Prostate gland (tissue), 2 donors: ENCODE measurements around the gene SCMH1. TPM values are rescaled to one million over a fixed set of nuclear protein-coding genes. Genes with fewer than 3 reads are reported as not detected.

Experiments used
- DNase-seq: peaks from one replicate; pipeline ENCODE4 v3.0.0-alpha.2; 2019; ENCODE audit warnings: low spot score
- H3K27ac ChIP-seq, 2 donors: fragments of 200-600 bp; sonication (generic); 2 replicates each; pipeline ENCODE4 v1.5.1; 2017 to 2019
- H3K27me3 ChIP-seq: fragments of 200-600 bp; sonication (generic); replicated peaks from 2 replicates; pipeline ENCODE4 v1.5.1; 2019; ENCODE audit not compliant: insufficient read depth
- H3K36me3 ChIP-seq, 2 donors: fragments of 200-600 bp; sonication (generic); 1 replicate in 1 of 2; 2 replicates in 1 of 2; pipeline versions ENCODE4 v1.5.1 to v1.8.1; 2017 to 2019
- H3K4me1 ChIP-seq: fragments of 200-600 bp; sonication (generic); replicated peaks from 2 replicates; pipeline ENCODE4 v1.5.1; 2019
- H3K4me3 ChIP-seq, 2 donors: fragments of 200-600 bp; sonication (generic); 2 replicates each; pipeline ENCODE4 v1.5.1; 2017 to 2019
- H3K9me3 ChIP-seq: fragments of 200-600 bp; sonication (generic); 2 replicates; pipeline ENCODE4 v1.5.1; 2017
- CTCF ChIP-seq, 4 experiments: fragments of 200-600 bp in 2 of 4; fragments of 450-650 bp in 2 of 4; sonication (generic) in 2 of 4; IDR thresholded peaks; 1 replicate in 3 of 4; 2 replicates in 1 of 4; pipeline ENCODE4 v1.5.1; 2016 to 2019; ENCODE audit warnings: antibody characterized with exemption in 4 of 4, mild to moderate bottlenecking in 2 of 4, moderate library complexity in 2 of 4
- POLR2A ChIP-seq: fragments of 450-650 bp; IDR thresholded peaks from one replicate; pipeline ENCODE4 v1.6.1; 2016; ENCODE audit warnings: antibody characterized with exemption, mild to moderate bottlenecking
- POLR2AphosphoS5 ChIP-seq: sonication (generic); formaldehyde crosslinking; IDR thresholded peaks from one replicate; pipeline ENCODE4 v1.6.1; 2017; ENCODE audit warnings: antibody characterized with exemption
- WGBS: methylation state at CpG from one replicate; pipeline ENCODE4 v1.1.5; 2018; 5-methylcytosine and 5-hydroxymethylcytosine counted together
- intact Hi-C: fragments of 100-400 bp; cut with DNase I; formaldehyde crosslinking; loops from one replicate; pipeline ENCODE4 v1.14.2; 2022
- total RNA-seq, 2 donors: library from RNA; depleted of rRNA; stranded (reverse); fragments of >200 nt; gene quantifications; one replicate each; pipeline ENCODE4 v1.1.0, GENCODE V29; 2016

The SCMH1 gene
- total RNA-seq, 2 donors from 2014 or later, result 49.0 to 62.7 TPM

GRCh38 chr1:41280202-41281032, 38.3 kb upstream of the SCMH1 start:
- H3K27me3 ChIP-seq, result no peaks in the 10 kb centered on the region
- intact Hi-C loops, result loop anchor here (5.0 kb wide), 1 partner anchor 137 kb away; no protein-coding TSS in a partner anchor

GRCh38 chr1:41278076-41278475, 36.0 kb upstream of the SCMH1 start:
- no peaks in the 10 kb centered on the region for H3K27me3 ChIP-seq
- H3K4me3 ChIP-seq, result no peak overlapping the region
- intact Hi-C loops, result no loop called here
- H3K4me1 ChIP-seq, result no peaks in the 10 kb centered on the region
- 87% methylated on average over 3 of the region's 3 CpGs for WGBS
- DNase-seq, result no peak
- H3K36me3 ChIP-seq, result no peaks in the 10 kb centered on the region
- H3K9me3 ChIP-seq, result no peaks in the 10 kb centered on the region
- no peak overlapping the region for H3K27ac ChIP-seq
- no peak for TF ChIP-seq POLR2A
- no peak for TF ChIP-seq CTCF (IDR thresholded peaks at IDR 0.05)
- no peak for TF ChIP-seq POLR2AphosphoS5

More at GRCh38 chr1:41280202-41281032, 38.3 kb upstream of the SCMH1 start:
- TF ChIP-seq POLR2AphosphoS5, result no peak
- TF ChIP-seq CTCF (IDR thresholded peaks at IDR 0.05), result no peak
- TF ChIP-seq POLR2A, result no peak
- Histone ChIP-seq H3K27ac (no peak overlapping the region), H3K36me3 (no peaks in the 10 kb centered on the region), H3K9me3 (no peaks in the 10 kb centered on the region), H3K4me3 (no peak overlapping the region), H3K4me1 (no peaks in the 10 kb centered on the region)
- WGBS, result 73% methylated on average over 10 of the region's 11 CpGs
- no peak for DNase-seq

- DNase-seq, result no peak
- intact Hi-C loops, result no loop called here
- H3K27me3 ChIP-seq, result no peaks in the 10 kb centered on the region
- H3K27ac ChIP-seq, result no peak overlapping the region
- no peak overlapping the region for H3K4me3 ChIP-seq
- WGBS, result 62% methylated on average over 12 of the region's 12 CpGs
- no peaks in the 10 kb centered on the region for H3K9me3 ChIP-seq
- no peaks in the 10 kb centered on the region for H3K4me1 ChIP-seq
- TF ChIP-seq CTCF (IDR thresholded peaks at IDR 0.05), result no peak
- no peak for TF ChIP-seq POLR2AphosphoS5
- no peak for TF ChIP-seq POLR2A
- no peaks in the 10 kb centered on the region for H3K36me3 ChIP-seq
Measured at GRCh38 chr1:41277371-41277975, 35.4 kb upstream of the SCMH1 start.

GRCh38 chr1:41275831-41276230, 33.7 kb upstream of the SCMH1 start:
- Histone ChIP-seq H3K9me3 (no peaks in the 10 kb centered on the region), H3K27ac (no peak overlapping the region), H3K36me3 (no peaks in the 10 kb centered on the region), H3K4me3 (no peak overlapping the region), H3K4me1 (no peaks in the 10 kb centered on the region), H3K27me3 (no peaks in the 10 kb centered on the region)
- WGBS, result 93% methylated on average over 9 of the region's 9 CpGs
- DNase-seq, result no peak
- TF ChIP-seq POLR2AphosphoS5 (no peak), CTCF (IDR thresholded peaks at IDR 0.05) (no peak), POLR2A (no peak)
- intact Hi-C loops, result no loop called here
